8988T (cell line): ENCODE data around the gene STK39.

ENCODE experiments used
- DNase-seq: peaks from one replicate; pipeline ENCODE4 v3.0.0; 2011

Gene STK39

GRCh38 chr2:168241746-168242145 lies 5.6 kb downstream of the STK39 start:
- no peak for DNase-seq

- no peak for DNase-seq
These were observed 6.2 kb downstream of the STK39 start for GRCh38 chr2:168241208-168241607.

- no peak for DNase-seq
These were observed 8.1 kb downstream of the STK39 start for GRCh38 chr2:168239281-168239680.

- DNase-seq, result no peak
These were observed 9.7 kb downstream of the STK39 start for GRCh38 chr2:168237741-168238140.

DNA sequence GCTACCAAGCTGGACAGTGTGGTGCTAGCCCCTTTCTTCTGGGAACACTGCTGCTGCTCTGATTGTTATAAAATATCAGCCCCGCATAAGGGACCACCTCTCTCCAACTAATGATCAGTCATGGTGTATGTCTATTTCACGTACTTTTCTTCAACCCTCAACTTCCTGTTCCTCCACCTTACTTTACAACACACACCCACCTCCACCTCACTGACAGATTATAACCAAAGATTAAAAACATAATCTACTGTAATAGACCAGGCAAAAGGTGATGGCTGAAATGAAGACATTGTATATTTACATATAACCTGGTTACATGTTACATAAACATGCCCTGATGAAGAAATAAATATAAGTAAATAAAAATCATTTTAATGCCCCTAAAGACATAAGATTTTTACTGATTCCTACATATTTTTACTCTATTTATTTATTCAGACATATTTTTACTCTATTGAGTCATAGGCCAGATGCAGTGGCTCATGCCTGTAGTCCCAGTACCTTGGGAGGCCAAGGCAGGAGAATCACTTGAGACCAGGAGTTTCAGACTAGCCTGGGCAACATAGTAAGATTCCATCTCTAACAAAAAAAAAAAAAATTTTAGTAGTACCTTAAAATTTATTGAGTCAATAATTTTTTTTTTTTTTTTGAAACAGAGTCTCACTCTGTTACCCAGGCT lies 12.8 kb downstream of the STK39 start:
- no peak for DNase-seq

DNA sequence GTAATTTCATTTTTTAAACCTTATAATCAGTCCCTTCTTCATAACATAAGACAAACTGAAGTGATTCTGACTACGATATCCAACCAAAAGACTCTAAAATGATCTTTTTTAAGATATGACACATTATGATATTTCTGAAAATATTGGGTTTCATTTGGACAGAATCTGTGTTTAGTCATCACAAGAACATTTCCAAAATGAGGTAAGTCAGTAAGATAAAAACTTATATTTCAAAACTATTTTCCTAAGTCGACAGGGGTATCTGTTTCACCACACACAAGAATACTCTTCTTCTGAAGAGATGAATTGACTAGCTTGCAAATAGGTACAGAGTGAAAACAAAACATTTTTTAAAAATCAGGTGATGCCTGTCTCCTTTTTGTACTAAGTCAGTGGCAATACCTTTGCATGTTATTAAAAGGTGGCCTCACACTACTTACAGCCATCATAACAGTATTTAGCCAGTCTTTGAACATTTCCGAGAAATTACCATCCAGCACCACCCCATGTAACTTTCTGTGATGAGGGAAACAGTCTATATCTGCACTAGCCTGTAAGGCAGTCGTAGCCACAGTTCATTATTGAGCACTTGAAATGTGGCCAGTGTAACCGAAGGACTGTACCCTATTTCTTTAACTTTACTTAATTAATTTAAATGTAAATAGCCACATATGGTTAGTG lies 13.5 kb downstream of the STK39 start:
- no peak for DNase-seq

DNA sequence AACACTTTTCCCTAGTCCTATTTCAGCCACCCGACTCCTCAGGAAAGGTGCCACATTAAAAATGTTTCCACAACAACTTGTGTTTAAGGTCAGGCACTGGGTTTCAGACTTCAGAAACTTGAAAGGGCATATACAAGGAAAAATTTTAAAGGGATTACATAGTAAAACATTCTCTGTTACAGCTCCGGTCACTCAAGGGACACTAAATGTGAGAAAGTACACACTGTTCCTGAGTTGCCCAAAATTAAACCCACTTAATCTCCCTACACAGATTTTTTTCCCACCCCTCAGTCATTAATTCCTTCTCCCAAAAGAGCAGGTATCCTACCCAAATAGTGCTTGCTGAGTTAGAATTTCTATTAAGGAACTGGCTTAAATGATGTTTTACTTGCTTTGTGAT lies 14.2 kb downstream of the STK39 start:
- DNase-seq, result no peak

GRCh38 chr2:168231609-168232241 lies 15.7 kb downstream of the STK39 start:
- no peak for DNase-seq

DNA sequence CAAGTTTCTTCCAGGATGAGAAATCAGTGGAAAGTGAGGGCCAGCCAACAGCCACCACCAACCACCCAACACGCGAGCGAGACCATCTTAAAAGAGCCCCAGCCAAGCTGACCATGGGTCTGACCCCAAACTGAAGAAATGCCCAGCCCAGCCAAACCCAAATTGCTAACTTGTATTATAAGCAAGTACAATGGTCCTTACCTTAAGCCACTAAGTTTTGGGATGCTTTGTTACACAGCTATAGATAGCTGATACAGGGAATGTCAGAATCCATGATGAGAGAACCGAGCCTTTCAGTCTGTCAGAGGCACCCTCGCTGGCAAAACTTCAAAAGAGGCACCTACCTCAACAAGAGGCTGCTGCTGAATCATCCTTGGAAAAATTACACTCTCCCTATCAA lies 17.0 kb downstream of the STK39 start:
- no peak for DNase-seq

- no peak for DNase-seq
These were observed 23.0 kb downstream of the STK39 start for GRCh38 chr2:168224346-168224745.

DNA sequence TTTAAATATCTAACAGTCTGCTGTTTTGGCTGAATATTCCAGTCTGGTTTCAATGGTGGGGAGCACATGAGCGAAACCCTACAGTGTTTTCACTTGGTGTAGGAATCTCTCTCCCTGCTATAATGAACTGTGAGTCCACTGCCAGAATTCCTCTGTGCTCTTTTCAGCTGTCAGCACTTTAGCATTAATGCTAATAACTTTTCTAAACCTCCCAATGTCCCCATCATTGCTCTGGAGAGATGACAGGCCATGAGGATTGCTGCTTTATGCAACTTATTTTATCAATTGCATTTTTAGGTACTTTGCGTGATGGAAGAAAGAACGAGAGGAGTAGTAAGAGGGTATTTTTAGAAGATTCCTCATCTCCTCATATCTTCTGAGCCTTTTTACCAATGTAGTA lies 25.3 kb downstream of the STK39 start:
- DNase-seq, result no peak

DNA sequence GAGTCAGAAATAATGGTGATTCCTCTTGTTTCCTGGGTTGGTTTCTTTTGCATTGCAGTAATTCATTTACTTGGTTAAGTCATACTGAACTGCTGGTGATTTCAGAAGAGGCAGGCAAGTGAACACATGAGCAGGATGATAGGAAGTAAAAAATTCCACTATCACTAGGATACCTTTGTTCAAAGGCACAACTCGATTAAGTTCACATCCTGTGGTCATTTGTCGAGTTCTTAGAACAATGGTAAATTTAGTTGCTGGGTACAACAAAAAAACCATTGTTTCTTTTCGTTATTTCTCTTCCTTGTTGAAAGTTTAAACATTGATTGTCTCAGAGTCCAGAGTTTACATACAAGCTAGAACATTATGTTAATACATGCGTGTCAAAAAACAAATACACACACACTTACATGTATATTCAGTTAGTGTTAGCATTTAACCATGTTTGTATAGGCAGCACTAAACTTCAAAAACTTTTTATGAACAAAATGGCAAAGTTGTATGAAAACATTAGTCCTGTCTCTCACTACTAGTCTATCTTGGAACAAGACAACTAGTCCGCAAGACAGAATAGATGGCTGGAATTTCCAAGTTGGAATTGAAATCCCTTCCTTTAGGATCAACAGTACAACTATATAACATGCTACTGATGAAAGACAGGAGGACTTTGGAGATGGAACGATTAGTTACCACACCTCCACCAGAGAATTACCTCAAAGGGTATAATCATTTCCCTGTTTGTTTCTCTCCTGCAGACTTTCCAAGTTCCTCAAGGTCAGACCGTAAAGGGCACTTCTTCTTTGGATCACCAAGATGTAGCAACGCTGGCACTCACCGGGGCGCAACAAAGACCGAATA lies 26.2 kb downstream of the STK39 start:
- no peak for DNase-seq

DNA sequence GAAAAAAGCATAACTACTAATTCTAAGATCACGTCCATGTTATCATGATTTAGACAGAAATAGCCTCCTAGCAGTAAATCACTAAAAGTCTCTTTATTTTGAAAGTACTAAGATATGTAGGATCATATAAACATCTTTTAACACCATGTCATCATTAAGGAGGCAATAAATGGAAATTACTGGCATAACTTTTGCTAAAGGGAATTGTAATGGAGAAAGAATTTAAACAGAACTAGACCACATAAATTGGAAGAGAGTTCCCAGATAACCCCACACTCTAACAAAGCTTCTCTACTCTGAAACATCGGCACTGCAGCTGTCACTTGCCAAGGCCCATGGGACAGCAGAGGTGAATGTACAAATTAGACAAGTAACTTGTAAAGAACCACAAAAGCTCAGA lies 29.5 kb downstream of the STK39 start:
- no peak for DNase-seq

- no peak for DNase-seq
These were observed 30.9 kb downstream of the STK39 start for GRCh38 chr2:168216351-168217005.

DNA sequence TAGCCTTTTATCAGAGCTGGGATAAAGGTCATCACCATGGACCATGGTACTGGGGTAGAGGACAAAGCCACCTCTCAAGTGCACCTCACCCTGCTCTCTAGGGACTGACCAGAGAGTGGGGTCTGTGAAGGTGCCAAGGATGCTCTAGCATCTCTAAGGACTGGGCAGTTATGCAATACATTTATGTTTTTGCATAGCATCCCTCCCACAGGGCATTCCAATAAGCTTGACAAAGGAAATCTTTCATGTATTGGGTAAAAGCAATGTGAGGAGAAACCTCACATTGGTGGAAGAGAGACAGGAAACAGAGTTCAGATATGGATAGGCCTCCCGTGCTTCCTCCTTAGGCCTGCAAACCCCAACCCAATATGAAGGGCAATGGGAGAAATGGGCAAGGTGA lies 31.6 kb downstream of the STK39 start:
- no peak for DNase-seq

GRCh38 chr2:168212866-168213265 lies 34.5 kb downstream of the STK39 start:
- DNase-seq, result no peak

GRCh38 chr2:168212167-168212566 lies 35.2 kb downstream of the STK39 start:
- no peak for DNase-seq

- DNase-seq, result no peak
These were observed 35.7 kb downstream of the STK39 start for GRCh38 chr2:168211664-168212163.

- peak; percentile 26 for DNase-seq
These were observed 36.4 kb downstream of the STK39 start for GRCh38 chr2:168210895-168211570.

GRCh38 chr2:168210216-168210894 lies 37.0 kb downstream of the STK39 start:
- no peak for DNase-seq

DNA sequence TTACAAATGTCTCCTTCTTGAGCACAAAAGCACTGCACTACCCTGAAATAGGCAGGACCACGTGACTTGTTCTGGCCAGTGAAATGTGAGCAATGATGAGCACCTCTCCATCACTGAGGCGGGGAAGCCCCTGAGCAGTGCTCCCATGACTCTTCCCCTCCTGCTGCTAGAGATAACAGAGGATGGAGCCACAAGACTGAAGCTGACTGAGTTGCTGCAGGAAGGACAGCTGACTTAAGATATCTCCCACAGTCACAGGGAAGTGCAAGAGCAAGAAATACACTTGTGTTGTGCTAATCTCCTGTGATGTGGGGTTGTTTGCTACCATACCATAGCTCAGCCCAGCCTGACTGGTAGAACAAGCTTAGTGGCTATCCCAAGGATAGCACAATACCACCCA lies 38.7 kb downstream of the STK39 start:
- DNase-seq, result no peak
